Diencephalon (tissue), 1 donor: ENCODE measurements around the gene ERO1A. TPM values are rescaled to one million over a fixed set of nuclear protein-coding genes. Genes with fewer than 3 reads are reported as not detected.

Experiments
- total RNA-seq: library from RNA; depleted of rRNA; stranded (reverse); fragments of >200 nt; gene quantifications from one replicate; pipeline ENCODE4 v1.2.3, GENCODE V29; 2014

Gene ERO1A
- 36.7 TPM for total RNA-seq

GRCh38 chr14:52695481-52696091 lies at the start of gene ERO1A:
TSS of gene ERO1A (minus strand) at chr14:52695558. CDS start at chr14:52695481, 77 bp downstream.

GRCh38 chr14:52729925-52730708 lies 34.8 kb upstream of the ERO1A start, which contains the start of gene STYX:
TSS of gene STYX (plus strand) at chr14:52730166. CDS start at chr14:52730475, 309 bp downstream.

GRCh38 chr14:52706724-52707706 lies 11.7 kb upstream of the ERO1A start, which contains the start of gene PSMC6:
TSS of gene PSMC6 (plus strand) at chr14:52707200. CDS start at chr14:52707220, 20 bp downstream.

Other genes with a start within 250 kb of the ERO1A start
- 50.5 TPM for gene TXNDC16, start 143.1 kb downstream of the ERO1A start, total RNA-seq
- gene GPR137C, start 142.7 kb downstream of the ERO1A start, total RNA-seq = 43.4 TPM
- 115 TPM for gene PSMC6, start 11.6 kb upstream of the ERO1A start, total RNA-seq
- gene STYX, start 34.6 kb upstream of the ERO1A start, total RNA-seq = 32.5 TPM
- gene GNPNAT1, start 96.0 kb upstream of the ERO1A start, total RNA-seq = 17.3 TPM